HEK293 (cell line): ENCODE measurements around the gene RTP5.
"Not testable (repeated sequence)": the region's sequence is repeated elsewhere in the genome, so short reads cannot be mapped to it uniquely, and the experiment has no call there.

ENCODE experiments used
- CTCF ChIA-PET: fragments of 350-600 bp; formaldehyde crosslinking; extraction: SDS; loops from one replicate; lab custom pipeline; 2021; ENCODE audit warnings: antibody characterized with exemption; lab: Yijun Ruan, JAX
- POLR2A ChIA-PET: fragments of 300-600 bp; formaldehyde crosslinking; extraction: SDS; loops from one replicate; lab custom pipeline; 2020; ENCODE audit warnings: antibody characterized with exemption, inconsistent platforms; lab: Yijun Ruan, JAX
- H3K27ac ChIP-seq: fragments of 200-500 bp; sonication (Bioruptor generic); 2 replicates; pipeline ENCODE4 v1.5.1; 2014; ENCODE audit warnings: low read depth, low read length, control low read depth, inconsistent platforms; ENCODE audit errors: extremely low read depth
- H3K36me3 ChIP-seq, 2 experiments: fragments of 200-500 bp in 1 of 2; sonication (Bioruptor generic) in 1 of 2; 1 replicate in 1 of 2; 2 replicates in 1 of 2; pipeline ENCODE4 v1.5.1; 2014 to 2017; ENCODE audit warnings: inconsistent platforms in 2 of 2, low read length in 2 of 2; ENCODE audit not compliant: control insufficient read depth in 2 of 2, insufficient read depth in 1 of 2
- H3K4me1 ChIP-seq: fragments of 200-500 bp; sonication (Bioruptor generic); 2 replicates; pipeline ENCODE4 v1.5.1; 2014; ENCODE audit warnings: mild to moderate bottlenecking, low read length, inconsistent platforms; ENCODE audit not compliant: control insufficient read depth, insufficient read depth
- H3K4me3 ChIP-seq: 2 replicates; pipeline ENCODE4 v1.5.1; 2011; ENCODE audit warnings: low read depth, mild to moderate bottlenecking, control low read depth, low read length, moderate library complexity
- H3K9me3 ChIP-seq: fragments of 200-500 bp; sonication (Bioruptor generic); 2 replicates; pipeline ENCODE4 v1.5.1; 2014; ENCODE audit warnings: low read depth, low read length, inconsistent platforms; ENCODE audit not compliant: control insufficient read depth, insufficient read depth
- GLIS1 ChIP-seq: fragments of 450-650 bp; formaldehyde crosslinking; IDR thresholded peaks from 2 replicates; pipeline ENCODE4 v1.5.1; 2016; ENCODE audit warnings: missing biosample characterization, missing genetic modification characterization
- SP2 ChIP-seq: fragments of 450-650 bp; formaldehyde crosslinking; IDR thresholded peaks from 2 replicates; pipeline ENCODE4 v1.5.1; 2016; ENCODE audit warnings: missing biosample characterization, missing genetic modification characterization
- ZIC2 ChIP-seq: fragments of 450-650 bp; formaldehyde crosslinking; IDR thresholded peaks from 2 replicates; pipeline ENCODE4 v1.5.1; 2016; ENCODE audit warnings: missing biosample characterization, missing genetic modification characterization
- ZNF155 ChIP-seq: fragments of 450-650 bp; formaldehyde crosslinking; IDR thresholded peaks from 2 replicates; pipeline ENCODE4 v1.5.1; 2016; ENCODE audit warnings: missing biosample characterization, missing genetic modification characterization
- ZNF16 ChIP-seq: fragments of 450-650 bp; formaldehyde crosslinking; IDR thresholded peaks from 2 replicates; pipeline ENCODE4 v1.5.1; 2016; ENCODE audit warnings: low read depth, missing biosample characterization, missing genetic modification characterization
- ZNF174 ChIP-seq: fragments of 450-650 bp; formaldehyde crosslinking; IDR thresholded peaks from 2 replicates; pipeline ENCODE4 v1.5.0; 2017; ENCODE audit warnings: missing biosample characterization, mild to moderate bottlenecking, missing genetic modification characterization
- ZNF19 ChIP-seq: fragments of 450-650 bp; formaldehyde crosslinking; IDR thresholded peaks from 2 replicates; pipeline ENCODE4; 2016; ENCODE audit warnings: missing biosample characterization, missing genetic modification characterization, low read depth
- ZNF341 ChIP-seq: fragments of 450-650 bp; formaldehyde crosslinking; IDR thresholded peaks from 2 replicates; pipeline ENCODE4; 2016; ENCODE audit warnings: low read depth, missing biosample characterization, missing genetic modification characterization
- ZNF521 ChIP-seq: fragments of 450-650 bp; formaldehyde crosslinking; IDR thresholded peaks from 2 replicates; pipeline ENCODE4 v1.5.1; 2017; ENCODE audit warnings: missing biosample characterization, mild to moderate bottlenecking, missing genetic modification characterization

RTP5 gene

DNA sequence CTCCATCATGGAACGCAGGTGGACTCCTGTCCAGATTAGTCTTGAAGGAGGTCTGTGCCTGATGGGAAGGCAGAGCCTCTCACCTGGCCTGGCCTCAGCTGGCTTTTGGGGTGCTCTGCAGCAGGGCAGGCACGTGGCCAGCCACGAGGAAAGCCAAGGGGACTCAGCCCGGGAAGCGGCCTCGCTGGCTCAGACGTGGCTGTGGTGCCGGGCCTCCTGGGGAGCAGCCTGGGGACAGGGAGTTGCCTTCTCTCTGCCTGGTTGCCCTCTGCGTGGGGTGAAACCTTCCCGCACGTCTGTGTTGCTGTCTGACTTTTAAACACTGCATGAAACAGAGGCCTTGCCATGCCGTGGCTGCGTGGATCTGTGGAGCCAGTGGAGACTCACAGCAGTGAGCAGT lies 45.0 kb downstream of the RTP5 start:
- H3K9me3 ChIP-seq, result no peaks in the 10 kb centered on the region; the same call in 1 of the 2 replicates
- H3K36me3 ChIP-seq, result no peaks in the 10 kb centered on the region
- no peaks in the 10 kb centered on the region for H3K4me1 ChIP-seq
- CTCF ChIA-PET, result no interaction called here
- no peak overlapping the region for H3K4me3 ChIP-seq
- POLR2A ChIA-PET, result no interaction called here
- no peak overlapping the region for H3K27ac ChIP-seq
- TF ChIP-seq ZNF155 (tag by site-specific recombination) (no peak), ZNF341 (tag by site-specific recombination) (no peak), ZNF174 (tag by site-specific recombination) (no peak), ZNF16 (no peak), SP2 (tag by site-specific recombination) (no peak), ZNF19 (no peak)

DNA sequence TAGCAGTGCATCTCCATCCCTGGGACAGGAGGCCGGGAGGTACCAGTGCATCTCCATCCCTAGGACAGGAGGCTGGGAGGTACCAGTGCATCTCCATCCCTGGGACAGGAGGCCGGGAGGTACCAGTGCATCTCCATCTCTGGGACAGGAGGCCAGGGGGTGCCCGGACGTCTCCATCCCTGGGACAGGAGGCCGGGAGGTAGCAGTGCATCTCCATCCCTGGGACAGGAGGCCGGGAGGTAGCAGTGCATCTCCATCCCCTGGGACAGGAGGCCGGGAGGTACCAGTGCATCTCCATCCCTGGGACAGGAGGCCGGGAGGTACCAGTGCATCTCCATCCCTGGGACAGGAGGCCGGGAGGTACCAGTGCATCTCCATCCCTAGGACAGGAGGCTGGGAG lies 52.1 kb downstream of the RTP5 start:
- H3K4me3 ChIP-seq, H3K27ac ChIP-seq, H3K4me1 ChIP-seq, H3K9me3 ChIP-seq, H3K36me3 ChIP-seq, CTCF ChIA-PET, POLR2A ChIA-PET: not testable (repeated sequence)

DNA sequence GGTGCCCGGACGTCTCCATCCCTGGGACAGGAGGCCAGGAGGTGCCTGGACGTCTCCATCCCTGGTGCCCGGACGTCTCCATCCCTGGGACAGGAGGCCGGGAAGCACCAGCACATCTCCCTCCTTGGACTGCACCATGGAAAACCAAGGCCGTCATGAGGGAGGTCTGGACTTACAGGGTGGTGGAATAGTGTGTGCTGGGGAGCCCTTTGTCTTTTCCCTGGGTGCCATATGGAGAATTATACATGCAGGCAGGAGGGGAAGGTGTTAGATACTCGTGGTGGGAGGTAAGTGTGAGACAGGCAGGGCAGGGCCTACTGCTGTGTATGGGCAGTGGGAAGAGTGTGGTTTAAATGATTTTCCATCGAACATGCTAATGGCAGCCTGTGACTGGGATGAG lies 52.9 kb downstream of the RTP5 start:
- peak; percentile 37; the same call in 1 of the 2 replicates for TF ChIP-seq GLIS1 (tag by site-specific recombination)
- TF ChIP-seq ZIC2 (tag by site-specific recombination), result no peak
- TF ChIP-seq ZNF521 (tag by site-specific recombination), result no peak
- CTCF ChIA-PET, result no interaction called here
- no peaks in the 10 kb centered on the region for H3K36me3 ChIP-seq
- POLR2A ChIA-PET, result no interaction called here
- H3K27ac ChIP-seq, result no peak overlapping the region
- no peaks in the 10 kb centered on the region for H3K4me1 ChIP-seq
- no peaks in the 10 kb centered on the region for H3K9me3 ChIP-seq
- no peak overlapping the region for H3K4me3 ChIP-seq

DNA sequence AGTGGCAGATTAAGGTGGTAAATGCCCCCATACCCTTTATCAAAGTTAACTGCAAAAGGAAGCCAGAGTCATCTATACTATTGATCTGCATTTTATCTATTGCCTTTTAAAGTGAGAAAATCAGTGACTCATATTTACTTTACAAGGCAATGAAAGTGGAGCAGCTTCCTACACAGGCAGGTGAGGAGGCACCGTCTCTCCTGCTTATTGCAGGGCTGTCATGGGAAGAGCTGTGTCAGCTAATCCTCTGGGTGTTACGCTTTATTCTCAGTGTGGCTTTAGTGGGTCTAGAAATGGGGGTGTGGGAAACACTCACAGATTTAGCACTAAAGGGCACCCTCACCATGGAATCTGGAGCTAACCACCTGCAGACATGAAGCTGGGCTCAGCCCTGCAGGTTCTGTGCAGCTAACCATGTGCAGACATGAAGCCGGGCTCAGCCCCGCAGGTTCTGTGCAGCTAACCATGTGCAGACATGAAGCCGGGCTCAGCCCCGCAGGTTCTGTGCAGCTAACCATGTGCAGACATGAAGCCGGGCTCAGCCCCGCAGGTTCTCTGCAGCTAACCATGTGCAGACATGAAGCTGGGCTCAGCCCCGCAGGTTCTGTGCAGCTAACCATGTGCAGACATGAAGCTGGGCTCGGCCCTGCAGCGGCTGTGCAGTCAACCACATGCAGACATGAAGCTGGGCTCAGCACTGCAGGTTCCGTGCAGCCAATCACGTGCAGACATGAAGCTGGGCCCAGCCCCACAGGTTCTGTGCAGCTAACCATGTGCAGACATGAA lies 53.5 kb downstream of the RTP5 start:
- H3K36me3 ChIP-seq, H3K27ac ChIP-seq, H3K4me3 ChIP-seq, CTCF ChIA-PET, H3K4me1 ChIP-seq, H3K9me3 ChIP-seq, POLR2A ChIA-PET: not testable (repeated sequence)
